ENCODE results near the gene HTRA1. TPM values are rescaled to one million over a fixed set of nuclear protein-coding genes. Genes with fewer than 3 reads are reported as not detected.

Gene HTRA1
- total and polyA plus RNA-seq, 2 of the 4 experiments (the other 2 are of a cell fraction), result 28.5 to 108 TPM

DNA sequence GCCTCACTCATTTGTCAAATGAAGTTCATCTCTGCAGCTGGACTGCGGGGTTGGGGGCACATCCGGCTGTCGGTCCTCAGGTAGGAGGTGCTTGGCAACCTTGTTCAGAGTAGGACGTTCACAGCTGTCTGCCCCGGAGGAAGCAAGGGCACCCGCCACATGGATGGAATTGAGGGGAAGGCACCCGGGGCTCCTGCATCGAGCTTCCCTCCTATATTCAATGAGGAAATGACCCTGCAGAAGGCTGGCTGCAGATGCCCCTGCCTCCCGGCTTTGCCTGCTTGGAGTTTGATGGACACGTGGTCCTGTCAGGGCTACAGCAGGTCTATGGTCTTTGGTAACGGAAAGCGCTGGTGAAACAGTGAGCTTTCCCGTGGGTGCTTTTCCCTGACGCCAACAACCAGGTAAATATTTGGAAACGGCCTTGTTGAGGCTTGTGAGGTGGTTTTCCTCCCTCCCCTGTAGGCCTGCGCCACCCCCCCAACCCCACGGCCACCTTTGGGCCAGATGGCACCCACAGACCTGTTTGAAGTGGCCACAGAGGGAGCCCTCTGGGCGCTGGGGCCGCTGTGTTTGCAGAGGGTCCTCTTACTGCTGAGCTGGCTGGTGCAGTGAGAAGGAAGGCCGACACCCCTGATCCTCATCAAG, 32.9 kb downstream of the HTRA1 start:
- Histone ChIP-seq H3K27me3 (ENCODE audit: control insufficient read depth, insufficient read depth, low read length) (no peaks in the 10 kb centered on the region), H3K9me1 (ENCODE audit: insufficient read depth, low read length) (peaks cover 10% of the 10 kb centered on the region), H2BK15ac (ENCODE audit: low read depth, low read length) (no peak overlapping the region), H2AK9ac (replicated peaks; ENCODE audit: low read depth, low read length, poor library complexity) (no peak overlapping the region), H3K79me1 (ENCODE audit: low read depth in 1 of 2, low read length in 2 of 2) (no peaks in the 10 kb centered on the region), H2AFZ (replicated peaks; ENCODE audit: low read length, poor library complexity) (peak overlapping the region; percentile 1), H3K18ac (ENCODE audit: low read depth, low read length) (no peak overlapping the region), H3K4ac (ENCODE audit: low read depth, low read length) (no peak overlapping the region), H2BK120ac (ENCODE audit: low read depth, low read length) (no peak overlapping the region), H4K8ac (ENCODE audit: low read depth in 2 of 2, low read length in 2 of 2) (no peak overlapping the region), H3K9me3 (ENCODE audit: control insufficient read depth, insufficient read depth, low read length) (no peaks in the 10 kb centered on the region), H3K14ac (replicated peaks; ENCODE audit: low read depth, low read length) (no peak overlapping the region), H3K27ac (ENCODE audit: insufficient read depth, low read length) (no peak overlapping the region), H3K23ac (ENCODE audit: low read depth, low read length) (no peak overlapping the region), H3K56ac (ENCODE audit: extremely low read depth, insufficient read depth, low read length) (no peak overlapping the region), H2BK5ac (ENCODE audit: low read depth, low read length, poor library complexity, severe bottlenecking) (no peak overlapping the region), H3K4me2 (ENCODE audit: low read depth, low read length) (no peak overlapping the region), H4K20me1 (ENCODE audit: insufficient read depth, low read length) (no peaks in the 10 kb centered on the region), H4K5ac (ENCODE audit: low read depth, low read length) (no peak overlapping the region), H3K9ac (ENCODE audit: low read depth, low read length) (no peak overlapping the region), H2AK5ac (ENCODE audit: low read depth, low read length) (no peak overlapping the region), H3K4me1 (ENCODE audit: control insufficient read depth, insufficient read depth, low read length) (peaks cover 21% of the 10 kb centered on the region), H3K36me3 (ENCODE audit: control insufficient read depth, insufficient read depth, low read length) (peaks cover 8% of the 10 kb centered on the region; the same call in 1 of the 2 replicates), H4K91ac (ENCODE audit: insufficient read depth, low read depth, low read length) (no peak overlapping the region), H3K4me3 (ENCODE audit: insufficient read depth, low read depth, low read length) (no peak overlapping the region), H2BK20ac (ENCODE audit: low read depth, low read length) (no peak overlapping the region)
- DNase-seq (no peak), ATAC-seq (ENCODE audit: low read depth) (no peak)
- no TSS peak for BruUV-seq (replicated peaks)
- dilution Hi-C loops (cut with HindIII; ENCODE audit: low sequenced_read_pairs, unreplicated experiment) (no loop called here), in situ Hi-C loops (cut with MboI; ENCODE audit: low sequenced_read_pairs) (no loop called here), intact Hi-C loops (cut with micrococcal nuclease) (no loop called here)
- WGBS, 2 experiments (ENCODE audit: extremely low coverage in 2 of 2, insufficient read length in 1 of 2), result 64% methylated on average over 2 of the region's 20 CpGs; no CpG with 5 or more reads in 1 of the 2 experiments
- ChIA-PET POLR2A (ENCODE audit: unreplicated experiment) (no interaction called here), CTCF (no interaction called here)
- TF ChIP-seq SMC3 (IDR thresholded peaks at IDR 0.05; ENCODE audit: low read depth, low read length) (no peak), NFE2L2 (IDR thresholded peaks at IDR 0.05; ENCODE audit: low read depth, low read length) (no peak), CEBPB (IDR thresholded peaks at IDR 0.05; ENCODE audit: low read depth, low read length) (no peak), CHD1 (IDR thresholded peaks at IDR 0.05; ENCODE audit: low read depth, low read length) (no peak), MAFK (IDR thresholded peaks at IDR 0.05; ENCODE audit: low read depth, low read length) (no peak), RFX5 (IDR thresholded peaks at IDR 0.05; ENCODE audit: low read depth, low read length) (no peak), FOS (IDR thresholded peaks at IDR 0.05; ENCODE audit: low read depth, low read length) (no peak)
- TF ChIP-seq, protein P1, sequence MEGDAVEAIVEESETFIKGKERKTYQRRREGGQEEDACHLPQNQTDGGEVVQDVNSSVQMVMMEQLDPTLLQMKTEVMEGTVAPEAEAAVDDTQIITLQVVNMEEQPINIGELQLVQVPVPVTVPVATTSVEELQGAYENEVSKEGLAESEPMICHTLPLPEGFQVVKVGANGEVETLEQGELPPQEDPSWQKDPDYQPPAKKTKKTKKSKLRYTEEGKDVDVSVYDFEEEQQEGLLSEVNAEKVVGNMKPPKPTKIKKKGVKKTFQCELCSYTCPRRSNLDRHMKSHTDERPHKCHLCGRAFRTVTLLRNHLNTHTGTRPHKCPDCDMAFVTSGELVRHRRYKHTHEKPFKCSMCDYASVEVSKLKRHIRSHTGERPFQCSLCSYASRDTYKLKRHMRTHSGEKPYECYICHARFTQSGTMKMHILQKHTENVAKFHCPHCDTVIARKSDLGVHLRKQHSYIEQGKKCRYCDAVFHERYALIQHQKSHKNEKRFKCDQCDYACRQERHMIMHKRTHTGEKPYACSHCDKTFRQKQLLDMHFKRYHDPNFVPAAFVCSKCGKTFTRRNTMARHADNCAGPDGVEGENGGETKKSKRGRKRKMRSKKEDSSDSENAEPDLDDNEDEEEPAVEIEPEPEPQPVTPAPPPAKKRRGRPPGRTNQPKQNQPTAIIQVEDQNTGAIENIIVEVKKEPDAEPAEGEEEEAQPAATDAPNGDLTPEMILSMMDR (conservative IDR thresholded peaks at IDR 0.05; ENCODE audit: low read depth, low read length), result no peak
- TF ChIP-seq, protein P2, sequence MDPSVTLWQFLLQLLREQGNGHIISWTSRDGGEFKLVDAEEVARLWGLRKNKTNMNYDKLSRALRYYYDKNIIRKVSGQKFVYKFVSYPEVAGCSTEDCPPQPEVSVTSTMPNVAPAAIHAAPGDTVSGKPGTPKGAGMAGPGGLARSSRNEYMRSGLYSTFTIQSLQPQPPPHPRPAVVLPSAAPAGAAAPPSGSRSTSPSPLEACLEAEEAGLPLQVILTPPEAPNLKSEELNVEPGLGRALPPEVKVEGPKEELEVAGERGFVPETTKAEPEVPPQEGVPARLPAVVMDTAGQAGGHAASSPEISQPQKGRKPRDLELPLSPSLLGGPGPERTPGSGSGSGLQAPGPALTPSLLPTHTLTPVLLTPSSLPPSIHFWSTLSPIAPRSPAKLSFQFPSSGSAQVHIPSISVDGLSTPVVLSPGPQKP (IDR thresholded peaks at IDR 0.05; ENCODE audit: borderline replicate concordance, low read depth, low read length), result no peak

Measured in IMR-90 (cell line).